H1 (cell line): ENCODE data around the gene CMC4. TPM values are rescaled to one million over a fixed set of nuclear protein-coding genes. Genes with fewer than 3 reads are reported as not detected.

Experiments used
- CTCF ChIA-PET: fragments of 300-600 bp; sonication (Branson Sonifier 250); formaldehyde crosslinking; loops from one replicate; lab custom pipeline; 2021; ENCODE audit not compliant: partially characterized antibody; lab: Charles Lee
- POLR2A ChIA-PET: fragments of 300-600 bp; sonication (Branson Sonifier 250); formaldehyde crosslinking; loops from one replicate; lab custom pipeline; 2021; ENCODE audit warnings: inconsistent platforms; ENCODE audit not compliant: partially characterized antibody; lab: Charles Lee
- DNase-seq, 2 experiments: peaks; one replicate each; pipeline versions ENCODE4 v3.0.0 to v3.0.0-alpha.2; 2010 to 2022; ENCODE audit warnings: low spot score in 2 of 2, low read depth in 1 of 2, mixed read lengths in 1 of 2
- FAIRE-seq: peaks from 2 replicates; lab custom pipeline; 2011; peaks lifted over from hg19 to GRCh38; lab: Jason Lieb, UNC
- H2AFZ ChIP-seq: 2 replicates; pipeline ENCODE4 v1.8.1; 2012; ENCODE audit warnings: low read length, inconsistent platforms
- H2AK5ac ChIP-seq: 2 replicates; pipeline ENCODE4 v1.6.1; 2013; ENCODE audit warnings: low read depth, low read length
- H2BK120ac ChIP-seq: replicated peaks from 2 replicates; pipeline ENCODE3; 2013; ENCODE audit warnings: low read depth, low read length, inconsistent platforms
- H2BK12ac ChIP-seq: 2 replicates; pipeline ENCODE4 v1.6.1; 2013; ENCODE audit warnings: low read depth, low read length
- H2BK15ac ChIP-seq: 2 replicates; pipeline ENCODE4 v1.6.1; 2013; ENCODE audit warnings: low read length
- H2BK20ac ChIP-seq: 2 replicates; pipeline ENCODE4 v1.6.1; 2013; ENCODE audit warnings: low read length
- H2BK5ac ChIP-seq: 2 replicates; pipeline ENCODE4 v1.6.1; 2013; ENCODE audit warnings: low read depth, low read length
- H3K14ac ChIP-seq: 2 replicates; pipeline ENCODE4 v1.6.1; 2013; ENCODE audit warnings: inconsistent platforms; ENCODE audit not compliant: insufficient read length
- H3K18ac ChIP-seq: 2 replicates; pipeline ENCODE4 v1.6.1; 2013; ENCODE audit warnings: low read length; ENCODE audit errors: extremely low read depth
- H3K23ac ChIP-seq: 2 replicates; pipeline ENCODE4 v1.6.1; 2013; ENCODE audit warnings: inconsistent platforms; ENCODE audit not compliant: insufficient read length
- H3K23me2 ChIP-seq: 2 replicates; pipeline ENCODE4 v1.6.1; 2013; ENCODE audit warnings: low read depth, low read length
- H3K27ac ChIP-seq: 2 replicates; pipeline ENCODE4 v1.6.1; 2011; ENCODE audit warnings: low read depth, low read length, inconsistent platforms
- H3K27me3 ChIP-seq, 4 experiments: replicated peaks in 1 of 4; 1 replicate in 1 of 4; 2 replicates in 3 of 4; pipeline versions ENCODE4 v1.6.1 to v1.8.1; 2011 to 2013; ENCODE audit warnings: low read length in 3 of 4, mild to moderate bottlenecking in 3 of 4, inconsistent platforms in 2 of 4, mixed read lengths in 2 of 4, moderate library complexity in 1 of 4; ENCODE audit not compliant: control insufficient read depth in 3 of 4, insufficient read depth in 3 of 4; ENCODE audit errors: extremely low read depth in 1 of 4
- H3K36me3 ChIP-seq, 4 experiments: 2 replicates each; pipeline versions ENCODE4 v1.6.1 to v1.8.1; 2011 to 2013; ENCODE audit warnings: mild to moderate bottlenecking in 4 of 4, low read length in 3 of 4, moderate library complexity in 2 of 4, control low read depth in 1 of 4, inconsistent platforms in 1 of 4; ENCODE audit not compliant: insufficient read depth in 4 of 4, control insufficient read depth in 2 of 4
- H3K4ac ChIP-seq: replicated peaks from 2 replicates; pipeline ENCODE3; 2013; ENCODE audit warnings: low read length, low read depth, mixed read lengths, inconsistent platforms; ENCODE audit not compliant: insufficient read length
- H3K4me1 ChIP-seq, 4 experiments: replicated peaks in 1 of 4; 1 replicate in 1 of 4; 2 replicates in 3 of 4; pipeline versions ENCODE4 v1.6.1 to v1.8.1; 2011 to 2013; ENCODE audit warnings: low read length in 3 of 4, inconsistent platforms in 2 of 4, mixed read lengths in 1 of 4; ENCODE audit not compliant: insufficient read depth in 4 of 4, control insufficient read depth in 3 of 4
- H3K4me2 ChIP-seq, 2 experiments: 2 replicates each; pipeline versions ENCODE4 v1.6.1 to v1.8.1; 2011 to 2013; ENCODE audit warnings: low read depth in 2 of 2, low read length in 2 of 2, control low read depth in 1 of 2, inconsistent platforms in 1 of 2, mild to moderate bottlenecking in 1 of 2; ENCODE audit not compliant: insufficient read depth in 1 of 2
- H3K4me3 ChIP-seq, 4 experiments: fragments of 200-600, 300-600 bp in 1 of 4; sonication (generic), shearing (Covaris generic), sonication (Bioruptor Twin) in 1 of 4; 2 replicates each; pipeline versions ENCODE4 v1.5.1 to v1.8.1; 2011 to 2016; ENCODE audit warnings: low read length in 4 of 4, low read depth in 3 of 4, control low read depth in 2 of 4, inconsistent platforms in 2 of 4, mild to moderate bottlenecking in 2 of 4, mixed read lengths in 1 of 4, moderate library complexity in 1 of 4; ENCODE audit not compliant: insufficient read depth in 2 of 4; ENCODE audit errors: extremely low read depth in 1 of 4
- H3K56ac ChIP-seq: replicated peaks from 2 replicates; pipeline ENCODE3; 2013; ENCODE audit warnings: low read depth, mild to moderate bottlenecking, mixed read lengths, low read length, inconsistent platforms; ENCODE audit not compliant: insufficient read length
- H3K79me1 ChIP-seq: 2 replicates; pipeline ENCODE4 v1.6.1; 2013; ENCODE audit warnings: low read depth, low read length, control low read depth
- H3K79me2 ChIP-seq, 2 experiments: 2 replicates each; pipeline versions ENCODE4 v1.6.1 to v1.8.1; 2012 to 2013; ENCODE audit warnings: low read length in 2 of 2, mild to moderate bottlenecking in 2 of 2, inconsistent platforms in 1 of 2; ENCODE audit not compliant: insufficient read depth in 2 of 2, control insufficient read depth in 1 of 2
- H3K9ac ChIP-seq, 4 experiments: replicated peaks in 1 of 4; 1 replicate in 1 of 4; 2 replicates in 3 of 4; pipeline versions ENCODE4 v1.6.1 to v1.8.1; 2011 to 2013; ENCODE audit warnings: low read depth in 3 of 4, low read length in 3 of 4, control low read depth in 2 of 4, mild to moderate bottlenecking in 2 of 4, moderate library complexity in 2 of 4, inconsistent platforms in 1 of 4; ENCODE audit errors: extremely low read depth in 1 of 4
- H3K9me3 ChIP-seq, 2 experiments: 2 replicates each; pipeline versions ENCODE4 v1.6.1 to v1.8.1; 2012 to 2013; ENCODE audit warnings: mild to moderate bottlenecking in 2 of 2, moderate library complexity in 2 of 2, control low read depth in 1 of 2, inconsistent platforms in 1 of 2, low read depth in 1 of 2, low read length in 1 of 2, mixed read lengths in 1 of 2; ENCODE audit not compliant: insufficient read depth in 2 of 2
- H4K20me1 ChIP-seq, 2 experiments: replicated peaks in 1 of 2; 2 replicates each; pipeline versions ENCODE3 to v1.8.1; 2011 to 2013; ENCODE audit warnings: inconsistent platforms in 2 of 2, low read length in 2 of 2, mild to moderate bottlenecking in 1 of 2; ENCODE audit not compliant: insufficient read depth in 2 of 2, control insufficient read depth in 1 of 2
- H4K5ac ChIP-seq: 2 replicates; pipeline ENCODE4 v1.6.1; 2013; ENCODE audit warnings: low read length, low read depth, mixed read lengths, inconsistent platforms; ENCODE audit not compliant: insufficient read length
- H4K8ac ChIP-seq: 2 replicates; pipeline ENCODE4 v1.8.0; 2013; ENCODE audit warnings: mild to moderate bottlenecking, moderate library complexity, low read length, inconsistent platforms; ENCODE audit not compliant: insufficient read depth; ENCODE audit errors: extremely low read depth
- H4K91ac ChIP-seq: replicated peaks from 2 replicates; pipeline ENCODE3; 2013; ENCODE audit warnings: low read length, mixed read lengths, inconsistent platforms; ENCODE audit not compliant: insufficient read length
- GABPA ChIP-seq: IDR thresholded peaks from 2 replicates; pipeline ENCODE4 v1.6.1; 2011; ENCODE audit warnings: mild to moderate bottlenecking, low read length, moderate library complexity, borderline replicate concordance; ENCODE audit not compliant: insufficient read depth
- RAD21 ChIP-seq, 2 experiments: IDR thresholded peaks in 1 of 2; conservative IDR thresholded peaks in 1 of 2; 2 replicates each; pipeline ENCODE4 v1.6.1; 2011; ENCODE audit warnings: low read depth in 2 of 2, low read length in 2 of 2, improper control_type of control experiment in 1 of 2, inconsistent platforms in 1 of 2, mild to moderate bottlenecking in 1 of 2, moderate library complexity in 1 of 2
- USF2 ChIP-seq: IDR thresholded peaks from 2 replicates; pipeline ENCODE4 v1.6.1; 2011; ENCODE audit warnings: low read length, improper control_type of control experiment
- WGBS, 2 experiments: shearing (Covaris generic) in 1 of 2; methylation state at CpG; one replicate each; pipeline versions ENCODE4 v1.1.6 to v1.1.7; 2013 to 2015; ENCODE audit warnings: low lambda C conversion rate in 2 of 2, mixed read lengths in 2 of 2, inconsistent platforms in 1 of 2, low coverage in 1 of 2, missing lambda C conversion rate in 1 of 2; ENCODE audit not compliant: insufficient replicate concordance in 2 of 2, insufficient coverage in 1 of 2, insufficient read length in 1 of 2; ENCODE audit errors: extremely low coverage in 1 of 2, missing lambda C conversion rate in 1 of 2; 5-methylcytosine and 5-hydroxymethylcytosine counted together
- polyA plus RNA-seq, 7 experiments: library from polyadenylated mRNA; depleted of rRNA in 3 of 7; stranded (reverse) in 5 of 7; unstranded in 2 of 7; fragments of >200 nt in 5 of 7; fragments of 200-250 nt in 2 of 7; gene quantifications; 1 replicate in 5 of 7; 2 replicates in 1 of 7; 4 replicates in 1 of 7; pipeline versions ENCODE4 v1.2.1 to v1.2.3, GENCODE V29; 2011 to 2013; ENCODE audit warnings: missing spikeins in 2 of 7, mixed read lengths in 2 of 7
- total RNA-seq: library from RNA; stranded (reverse); fragmentation: NEBNext Ultra II Directional; extraction: Animal tissue kit (Norgen Biotek cat#: 25700); gene quantifications from 2 replicates; pipeline ENCODE4 v1.2.1, GENCODE V29; 2021

The CMC4 gene
- total and polyA plus RNA-seq, 2 of the 8 experiments (the other 6 are each of a cell fraction or from before 2014, with no cell fraction given), result 6.0 to 8.8 TPM

GRCh38 chrX:155046129-155046810, 24.7 kb downstream of the CMC4 start:
- no peak overlapping the region for H3K4me2 ChIP-seq
- H2BK12ac ChIP-seq, result no peak overlapping the region
- no peak overlapping the region for H4K8ac ChIP-seq
- no peak overlapping the region for H3K4me3 ChIP-seq
- ChIA-PET CTCF (interaction anchor here (0.7 to 2.5 kb wide), 4 partner anchors 9 to 58 kb away, joined by 3 to 15 read pairs (median 3); partner anchors contain the start of gene FUNDC2), POLR2A (interaction anchor here (1.1 kb wide), 1 partner anchor 54 kb away, joined by 3 read pairs; no protein-coding TSS in a partner anchor)
- no peak overlapping the region for H2BK20ac ChIP-seq
- no peak overlapping the region for H2AK5ac ChIP-seq
- no peak overlapping the region for H3K9ac ChIP-seq
- H2BK5ac ChIP-seq, result no peak overlapping the region
- no peak overlapping the region for H3K27ac ChIP-seq
- TF ChIP-seq GABPA (no peak), RAD21 (IDR thresholded peaks at IDR 0.05 in 1 of 2, conservative IDR thresholded peaks at IDR 0.05 in 1 of 2; ENCODE audit: low read depth in 2 of 2, low read length in 2 of 2) (no peak), USF2 (no peak)
- H2BK15ac ChIP-seq, result no peak overlapping the region
- H3K9me3 ChIP-seq, result no peaks in the 10 kb centered on the region
- no peak overlapping the region for H2AFZ ChIP-seq
- 86% methylated on average over 6 of the region's 6 CpGs; no CpG with 5 or more reads in 1 of the 2 experiments for WGBS, 2 experiments
- no peaks in the 10 kb centered on the region for H3K79me2 ChIP-seq
- H3K18ac ChIP-seq, result no peak overlapping the region
- no peak overlapping the region for H4K91ac ChIP-seq
- DNase-seq (no peak), FAIRE-seq (no peak)
- peaks cover 0 to 7% (median 2%) of the 10 kb centered on the region in 4 experiments; a peak in 2 of 7 replicates for H3K4me1 ChIP-seq
- no peaks in the 10 kb centered on the region for H3K36me3 ChIP-seq
- no peak overlapping the region for H2BK120ac ChIP-seq
- H4K5ac ChIP-seq, result no peak overlapping the region
- no peaks in the 10 kb centered on the region for H3K79me1 ChIP-seq
- H3K56ac ChIP-seq, result no peak overlapping the region
- no peaks in the 10 kb centered on the region for H3K23me2 ChIP-seq
- no peaks in the 10 kb centered on the region for H4K20me1 ChIP-seq
- H3K14ac ChIP-seq, result no peak overlapping the region
- H3K23ac ChIP-seq, result no peak overlapping the region
- no peaks in the 10 kb centered on the region for H3K27me3 ChIP-seq
- H3K4ac ChIP-seq, result no peak overlapping the region
